ENCODE data around the gene ACP7. TPM values are rescaled to one million over a fixed set of nuclear protein-coding genes. Genes with fewer than 3 reads are reported as not detected.

ACP7 gene
- polyA plus RNA-seq, 1 of the 3 experiments (the other 2 are of a cell fraction), result 0.36 TPM

DNA sequence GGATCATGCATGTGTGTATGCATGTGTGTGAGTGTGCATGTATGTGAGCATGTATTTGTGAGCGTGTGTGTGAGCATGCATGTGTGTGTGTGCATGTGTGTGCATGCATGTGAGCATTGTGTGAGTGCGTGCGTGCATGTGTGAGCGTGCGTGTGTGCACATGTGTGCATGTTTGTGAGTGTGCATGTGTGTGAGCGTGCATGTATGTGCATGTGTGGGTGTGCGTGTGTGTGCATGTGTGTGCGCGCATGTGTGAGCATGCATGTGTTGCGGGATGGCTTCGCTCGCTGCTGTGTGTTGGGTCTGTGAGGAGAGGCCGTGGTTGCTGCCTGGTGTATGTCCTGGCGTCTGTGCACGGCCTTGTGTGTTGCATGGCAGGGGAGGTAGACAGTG is 73.8 kb downstream of the ACP7 start:
- Histone ChIP-seq H3K9ac (no peak overlapping the region), H3K27ac (ENCODE audit: low read depth in 2 of 2, low read length in 1 of 2) (peak overlapping the region in 1 of 2 experiments; percentile 45; a peak in 1 of 4 replicates), H3K9me3 (no peaks in the 10 kb centered on the region), H3K9me2 (no peaks in the 10 kb centered on the region), H3K79me2 (ENCODE audit: insufficient read depth) (peaks cover 71% of the 10 kb centered on the region; the same call in 1 of the 2 replicates), H3K4me2 (no peak overlapping the region), H2AFZ (ENCODE audit: low read depth) (no peak overlapping the region), H3F3A (replicated peaks; ENCODE audit: insufficient read depth) (no peaks in the 10 kb centered on the region), H4K20me1 (ENCODE audit: insufficient read depth) (peaks cover 62% of the 10 kb centered on the region), H3K36me3 (replicated peaks in 1 of 2; ENCODE audit: control insufficient read depth in 1 of 2, insufficient read depth in 2 of 2, low read length in 1 of 2) (no peaks in the 10 kb centered on the region), H3K27me3 (ENCODE audit: insufficient read depth) (no peaks in the 10 kb centered on the region), H3K4me3 (ENCODE audit: low read depth in 2 of 2, low read length in 1 of 2) (no peak overlapping the region), H3K4me1 (ENCODE audit: control insufficient read depth in 1 of 2, insufficient read depth in 2 of 2, low read depth in 1 of 2, low read length in 1 of 2) (peaks cover 0 to 62% of the 10 kb centered on the region in 2 experiments; a peak in 1 of 4 replicates)
- CTCF ChIA-PET, result interaction anchor here (1.2 to 1.6 kb wide), 2 partner anchors 9 to 13 kb away, joined by 3 to 6 read pairs; no protein-coding TSS in a partner anchor
- TF ChIP-seq, protein P1, sequence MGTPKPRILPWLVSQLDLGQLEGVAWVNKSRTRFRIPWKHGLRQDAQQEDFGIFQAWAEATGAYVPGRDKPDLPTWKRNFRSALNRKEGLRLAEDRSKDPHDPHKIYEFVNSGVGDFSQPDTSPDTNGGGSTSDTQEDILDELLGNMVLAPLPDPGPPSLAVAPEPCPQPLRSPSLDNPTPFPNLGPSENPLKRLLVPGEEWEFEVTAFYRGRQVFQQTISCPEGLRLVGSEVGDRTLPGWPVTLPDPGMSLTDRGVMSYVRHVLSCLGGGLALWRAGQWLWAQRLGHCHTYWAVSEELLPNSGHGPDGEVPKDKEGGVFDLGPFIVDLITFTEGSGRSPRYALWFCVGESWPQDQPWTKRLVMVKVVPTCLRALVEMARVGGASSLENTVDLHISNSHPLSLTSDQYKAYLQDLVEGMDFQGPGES (IDR thresholded peaks at IDR 0.05; ENCODE audit: low read depth, low read length), result no peak
- TF ChIP-seq CHD2 (IDR thresholded peaks at IDR 0.05; ENCODE audit: low read length, partially characterized antibody) (no peak), SMC3 (IDR thresholded peaks at IDR 0.05; ENCODE audit: low read depth, low read length) (no peak), GABPA (IDR thresholded peaks at IDR 0.05; ENCODE audit: low read depth) (no peak), MXI1 (IDR thresholded peaks at IDR 0.05; ENCODE audit: low read depth, low read length) (no peak), SIN3A (IDR thresholded peaks at IDR 0.05; ENCODE audit: borderline replicate concordance, low read depth, low read length) (no peak), EP300 (IDR thresholded peaks at IDR 0.05; ENCODE audit: borderline replicate concordance in 1 of 2, low read depth in 1 of 2, low read length in 1 of 2) (no peak), FOSL2 (IDR thresholded peaks at IDR 0.05; ENCODE audit: borderline replicate concordance, low read depth) (no peak)
- TF ChIP-seq, protein P2, sequence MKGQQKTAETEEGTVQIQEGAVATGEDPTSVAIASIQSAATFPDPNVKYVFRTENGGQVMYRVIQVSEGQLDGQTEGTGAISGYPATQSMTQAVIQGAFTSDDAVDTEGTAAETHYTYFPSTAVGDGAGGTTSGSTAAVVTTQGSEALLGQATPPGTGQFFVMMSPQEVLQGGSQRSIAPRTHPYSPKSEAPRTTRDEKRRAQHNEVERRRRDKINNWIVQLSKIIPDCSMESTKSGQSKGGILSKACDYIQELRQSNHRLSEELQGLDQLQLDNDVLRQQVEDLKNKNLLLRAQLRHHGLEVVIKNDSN (IDR thresholded peaks at IDR 0.05; ENCODE audit: borderline replicate concordance, low read depth), result no peak
- TF ChIP-seq, protein P3, sequence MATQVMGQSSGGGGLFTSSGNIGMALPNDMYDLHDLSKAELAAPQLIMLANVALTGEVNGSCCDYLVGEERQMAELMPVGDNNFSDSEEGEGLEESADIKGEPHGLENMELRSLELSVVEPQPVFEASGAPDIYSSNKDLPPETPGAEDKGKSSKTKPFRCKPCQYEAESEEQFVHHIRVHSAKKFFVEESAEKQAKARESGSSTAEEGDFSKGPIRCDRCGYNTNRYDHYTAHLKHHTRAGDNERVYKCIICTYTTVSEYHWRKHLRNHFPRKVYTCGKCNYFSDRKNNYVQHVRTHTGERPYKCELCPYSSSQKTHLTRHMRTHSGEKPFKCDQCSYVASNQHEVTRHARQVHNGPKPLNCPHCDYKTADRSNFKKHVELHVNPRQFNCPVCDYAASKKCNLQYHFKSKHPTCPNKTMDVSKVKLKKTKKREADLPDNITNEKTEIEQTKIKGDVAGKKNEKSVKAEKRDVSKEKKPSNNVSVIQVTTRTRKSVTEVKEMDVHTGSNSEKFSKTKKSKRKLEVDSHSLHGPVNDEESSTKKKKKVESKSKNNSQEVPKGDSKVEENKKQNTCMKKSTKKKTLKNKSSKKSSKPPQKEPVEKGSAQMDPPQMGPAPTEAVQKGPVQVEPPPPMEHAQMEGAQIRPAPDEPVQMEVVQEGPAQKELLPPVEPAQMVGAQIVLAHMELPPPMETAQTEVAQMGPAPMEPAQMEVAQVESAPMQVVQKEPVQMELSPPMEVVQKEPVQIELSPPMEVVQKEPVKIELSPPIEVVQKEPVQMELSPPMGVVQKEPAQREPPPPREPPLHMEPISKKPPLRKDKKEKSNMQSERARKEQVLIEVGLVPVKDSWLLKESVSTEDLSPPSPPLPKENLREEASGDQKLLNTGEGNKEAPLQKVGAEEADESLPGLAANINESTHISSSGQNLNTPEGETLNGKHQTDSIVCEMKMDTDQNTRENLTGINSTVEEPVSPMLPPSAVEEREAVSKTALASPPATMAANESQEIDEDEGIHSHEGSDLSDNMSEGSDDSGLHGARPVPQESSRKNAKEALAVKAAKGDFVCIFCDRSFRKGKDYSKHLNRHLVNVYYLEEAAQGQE (IDR thresholded peaks at IDR 0.05; ENCODE audit: low read depth, low read length), result no peak
- DNase-seq, result no peak
- WGBS (ENCODE audit: low lambda C conversion rate), result 95% methylated on average over 15 of the region's 15 CpGs
- POLR2A ChIA-PET, result no interaction called here
